Muscle of back (tissue), 11 donors: ENCODE results near the gene COL20A1. TPM values are rescaled to one million over a fixed set of nuclear protein-coding genes. Genes with fewer than 3 reads are reported as not detected.
A peak's percentile ranks its signal among the peaks of the same experiment; 100 is the strongest.

ENCODE experiments used
- DNase-seq, 3 donors: peaks; one replicate each; pipeline versions ENCODE4 v3.0.0 to v3.0.0-alpha.2; 2013
- polyA plus RNA-seq, 10 donors: library from polyadenylated mRNA; unstranded; fragments of 120-200 nt; gene quantifications; one replicate each; pipeline ENCODE4 v1.2.1, GENCODE V29; 2013; ENCODE audit not compliant: insufficient read length in 10 of 10

Gene COL20A1
- polyA plus RNA-seq, 10 donors, result 4.2 to 17.0 (median 8.0) TPM

- no peak for DNase-seq
Observed at GRCh38 chr20:63347081-63347741, 54.2 kb downstream of the COL20A1 start.

DNA sequence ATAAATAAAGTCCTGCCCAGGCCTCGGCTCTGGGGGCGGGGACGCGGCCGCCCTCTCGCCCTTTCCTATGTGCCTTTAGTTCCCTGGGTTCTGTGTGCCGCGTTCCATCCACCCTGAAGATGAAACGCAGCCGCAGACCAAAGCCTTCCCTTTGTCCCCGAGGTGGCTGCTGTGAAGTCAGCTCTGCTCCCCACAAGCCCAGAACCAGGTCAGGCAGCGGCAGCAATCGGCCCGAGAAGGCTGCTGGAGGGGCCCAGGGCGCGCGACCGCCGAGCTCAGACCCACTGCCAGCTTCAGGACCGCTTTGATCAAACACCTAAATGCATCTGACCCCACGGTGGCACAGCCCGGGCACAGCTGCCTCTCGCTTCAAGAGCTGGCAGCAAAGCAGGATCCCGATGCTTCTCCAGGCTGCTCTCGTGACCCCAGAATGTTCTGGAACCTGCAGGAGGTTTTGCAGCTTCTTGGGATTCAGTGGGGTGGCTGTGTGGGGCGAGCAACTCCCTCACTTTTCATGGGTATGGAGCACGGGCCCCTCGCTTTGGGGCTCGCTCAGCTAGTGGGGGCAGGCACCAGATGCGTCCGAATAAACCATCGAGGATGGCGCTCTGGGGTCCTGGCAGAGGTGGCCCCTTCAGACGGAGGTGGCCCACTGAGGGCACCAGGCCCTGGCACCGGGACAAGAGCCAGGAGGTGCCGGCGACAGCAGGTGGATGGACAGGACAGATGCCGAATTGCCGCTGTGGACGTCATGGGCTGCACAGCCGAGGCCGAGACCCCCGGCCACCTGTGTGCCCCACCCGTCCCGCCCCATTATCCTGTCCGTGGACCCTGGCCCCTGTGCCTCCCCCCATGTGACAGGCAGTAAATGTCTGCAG is 55.2 kb downstream of the COL20A1 start:
- no peak for DNase-seq

DNA sequence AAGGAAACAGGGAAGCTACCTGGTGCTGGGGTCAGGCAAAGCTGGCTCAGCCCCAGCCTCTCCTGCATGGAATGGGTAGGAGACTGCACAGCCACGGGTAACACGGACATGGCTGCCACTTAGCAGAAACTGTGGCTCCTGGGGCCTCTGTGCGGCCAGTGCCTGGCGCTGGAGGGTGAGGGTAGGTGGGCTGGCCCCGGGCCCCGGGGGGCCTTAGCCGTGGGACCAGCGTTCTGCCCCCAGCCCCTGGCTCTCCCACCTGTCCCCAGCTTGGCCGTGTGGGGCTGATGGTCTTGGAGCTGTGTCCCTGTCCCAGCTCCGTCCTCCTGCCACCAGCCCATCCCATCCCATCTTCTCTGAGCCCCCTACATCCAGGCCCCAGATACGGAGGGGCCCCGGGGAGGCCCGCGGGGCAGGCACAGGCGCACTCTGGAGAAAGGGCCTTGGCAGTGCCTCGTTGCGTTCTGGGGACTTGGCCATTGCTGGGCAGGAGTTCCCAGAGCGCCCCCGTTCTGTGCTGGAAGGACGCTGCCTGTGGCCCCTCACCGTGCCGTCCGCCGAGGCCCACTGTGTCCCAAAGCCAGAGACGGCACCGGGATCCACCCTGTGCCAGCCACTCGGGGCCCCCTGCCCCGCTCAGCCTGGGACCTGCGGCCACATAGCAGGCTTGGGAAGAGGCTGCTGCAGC is 56.0 kb downstream of the COL20A1 start:
- no peak for DNase-seq

DNA sequence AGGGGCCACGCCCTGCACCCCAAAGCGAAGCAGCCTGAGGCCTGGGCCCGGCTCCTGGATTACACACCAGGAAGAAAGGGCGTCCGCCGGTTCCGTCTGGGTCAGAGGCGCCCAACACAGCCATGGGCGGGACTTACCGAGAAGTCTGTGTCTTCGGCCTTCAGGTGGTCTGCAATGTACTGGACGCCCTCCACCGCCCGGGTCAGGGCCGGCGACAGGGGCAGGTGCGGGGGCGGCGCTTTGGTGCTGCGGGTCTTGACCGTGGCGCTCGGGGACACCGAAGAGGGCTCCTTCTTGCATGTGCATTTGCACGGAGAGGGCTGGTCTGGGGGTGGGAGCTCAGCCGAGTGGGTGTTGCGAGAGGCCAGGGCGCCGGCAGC is 56.5 kb downstream of the COL20A1 start:
- DNase-seq, result no peak

DNA sequence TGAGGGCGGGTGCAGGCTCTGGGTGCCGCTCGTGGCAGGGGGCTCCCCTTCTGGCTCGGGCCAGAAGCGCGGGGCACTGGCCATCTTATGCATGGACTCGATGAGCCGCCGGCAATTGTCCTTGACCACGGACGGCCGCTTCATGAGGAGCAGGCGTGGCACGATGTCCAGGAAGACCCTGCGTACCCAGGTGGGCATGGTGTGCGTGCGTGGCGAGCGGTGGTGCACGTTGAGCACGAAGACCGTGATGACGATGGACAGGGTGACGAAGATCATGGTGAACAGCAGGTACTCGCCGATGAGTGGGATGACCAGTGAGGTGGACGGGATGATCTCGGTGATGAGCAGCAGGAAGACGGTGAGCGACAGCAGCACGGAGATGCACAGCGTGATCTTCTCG is 57.2 kb downstream of the COL20A1 start:
- DNase-seq, result no peak

GRCh38 chr20:63350597-63351325 is 57.8 kb downstream of the COL20A1 start:
- DNase-seq, result no peak

DNA sequence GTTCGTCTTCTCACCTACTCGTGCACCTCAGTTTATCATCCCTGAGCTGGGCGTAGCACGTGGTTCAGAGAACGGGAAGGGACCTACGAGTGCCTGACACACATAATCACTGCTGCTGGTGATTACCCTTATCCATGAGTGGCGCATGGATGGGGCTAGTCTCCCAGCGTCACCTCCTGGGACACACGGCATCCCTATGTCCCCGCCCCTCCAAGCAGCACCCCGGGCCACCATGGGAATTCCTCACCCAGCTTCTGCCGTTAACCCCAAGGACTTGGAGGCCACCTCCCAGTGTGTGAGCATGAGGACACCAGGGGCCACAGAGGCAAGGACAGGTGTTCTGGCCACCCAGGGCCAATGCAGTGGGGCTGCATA is 58.3 kb downstream of the COL20A1 start:
- DNase-seq, result no peak

DNA sequence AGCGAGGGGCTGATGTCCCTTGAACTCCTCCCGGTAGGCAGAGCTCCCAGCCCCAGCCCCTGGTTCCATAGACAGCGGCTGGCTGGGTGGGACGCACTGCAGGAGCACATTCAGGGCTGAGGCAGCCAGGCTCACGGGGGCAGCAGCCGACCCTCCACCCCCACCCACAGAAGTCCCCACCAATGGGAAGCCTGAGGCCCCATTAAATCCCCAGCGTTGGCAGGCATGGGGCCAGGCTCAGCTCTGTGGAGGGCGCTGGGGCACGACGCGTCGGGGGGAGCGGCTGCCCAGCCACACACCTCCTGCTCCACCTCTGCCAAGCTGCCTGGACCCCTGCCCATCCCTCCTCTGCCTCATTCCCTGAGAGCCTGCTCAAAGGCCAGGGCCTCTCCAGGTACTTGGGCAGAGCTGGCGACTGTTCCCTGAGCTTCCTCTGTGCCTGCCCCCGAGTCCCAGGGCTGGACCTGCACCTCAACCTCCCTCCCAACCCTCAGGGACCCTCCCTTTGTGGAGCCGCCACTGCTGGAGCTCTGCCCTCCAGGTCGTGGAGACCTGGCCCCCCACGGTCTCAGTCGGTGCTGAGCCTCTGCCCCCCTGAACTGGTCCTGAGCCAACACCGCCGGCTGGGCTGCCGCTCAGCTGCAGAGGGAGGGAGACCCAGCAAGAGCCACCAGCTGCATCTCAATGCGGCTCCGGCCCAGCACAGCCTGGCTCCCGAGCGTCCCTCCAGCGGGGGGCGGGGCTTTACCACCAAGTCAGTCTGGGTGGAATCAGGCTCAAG is 59.0 kb downstream of the COL20A1 start:
- peak; percentile 35 to 75 (median 38) for DNase-seq

GRCh38 chr20:63352811-63353221 is 59.8 kb downstream of the COL20A1 start:
- DNase-seq, result no peak

DNA sequence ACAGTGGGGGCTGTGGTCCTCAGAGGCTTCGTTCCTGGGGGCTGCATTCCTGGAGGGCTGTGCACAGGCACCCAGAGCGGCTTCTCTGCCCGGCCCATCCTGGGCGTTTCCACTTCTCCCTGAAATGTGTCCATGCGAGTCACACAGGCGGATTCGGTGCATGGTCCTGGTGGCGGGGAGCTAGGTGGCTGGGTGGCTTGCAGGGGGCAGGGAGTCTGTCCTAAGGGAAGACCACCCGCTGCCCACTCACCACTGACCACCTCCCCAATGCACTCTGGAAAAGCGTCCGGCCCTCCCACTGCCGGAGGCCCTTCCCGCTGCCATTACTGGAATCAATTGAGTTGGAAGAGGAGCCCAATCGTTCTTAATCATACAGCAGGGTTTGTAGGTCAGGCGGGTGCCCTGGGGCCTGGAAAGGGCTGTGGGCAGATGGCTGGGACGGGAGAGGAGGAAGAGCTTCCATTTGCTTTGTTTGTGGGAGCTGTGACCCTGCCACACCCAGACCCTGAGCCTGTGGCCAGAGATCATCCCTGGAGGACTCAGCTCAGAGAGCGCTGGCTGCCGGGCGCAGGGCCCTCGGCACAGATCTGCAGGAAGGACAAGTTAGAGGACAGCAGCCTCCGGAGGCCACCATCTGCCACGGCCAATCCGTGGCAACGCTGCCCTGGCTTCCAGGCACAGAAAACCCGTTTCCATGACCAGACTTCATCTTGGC is 61.8 kb downstream of the COL20A1 start:
- DNase-seq, result no peak

DNA sequence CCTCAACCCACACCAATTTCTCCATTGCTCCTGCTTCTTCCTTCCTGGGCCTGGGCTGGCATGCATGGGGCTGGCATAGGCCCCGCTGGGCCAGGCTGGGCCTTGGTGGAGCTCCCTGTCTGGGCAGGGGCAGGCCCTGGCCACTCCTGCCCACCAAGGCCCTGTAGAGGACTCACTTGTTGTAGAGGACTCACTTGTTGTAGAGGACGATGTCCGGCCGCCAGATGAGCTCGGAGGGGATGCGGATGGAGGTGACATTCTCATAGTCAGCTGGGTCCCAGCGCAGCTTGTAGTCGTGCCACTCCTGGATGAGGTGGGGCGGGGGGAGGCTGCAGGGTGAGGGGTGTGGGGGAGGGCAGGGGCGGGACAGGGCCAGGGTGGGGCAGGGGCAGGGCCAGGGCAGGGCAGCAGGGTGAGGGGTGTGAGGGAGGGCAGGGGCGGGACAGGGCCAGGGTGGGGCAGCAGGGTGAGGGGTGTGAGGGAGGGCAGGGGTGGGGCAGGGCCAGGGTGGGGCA is 62.9 kb downstream of the COL20A1 start:
- DNase-seq, result no peak

DNA sequence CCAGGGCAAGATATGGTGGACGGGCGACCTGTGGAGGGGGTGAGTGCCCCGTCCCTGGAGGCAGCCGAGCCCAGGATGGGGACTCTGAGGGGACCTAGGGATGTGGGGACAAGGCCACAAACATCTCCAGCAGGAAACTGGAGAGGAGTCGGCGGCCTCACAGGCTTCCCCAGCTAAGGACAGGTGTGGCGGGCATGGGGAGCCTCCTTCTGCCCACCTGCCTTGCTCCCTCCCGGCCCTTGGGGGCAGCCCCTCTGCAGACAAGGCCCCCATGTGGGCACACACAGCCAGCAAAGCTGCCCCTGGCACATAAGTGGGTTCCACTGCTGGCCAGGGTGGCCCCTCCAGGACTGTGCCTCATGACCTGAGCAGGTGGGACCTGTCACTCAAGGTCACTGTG is 63.5 kb downstream of the COL20A1 start:
- DNase-seq, result no peak

GRCh38 chr20:63356931-63357879 is 64.2 kb downstream of the COL20A1 start:
- DNase-seq, result no peak

GRCh38 chr20:63357921-63358905 is 65.2 kb downstream of the COL20A1 start:
- DNase-seq, result no peak

DNA sequence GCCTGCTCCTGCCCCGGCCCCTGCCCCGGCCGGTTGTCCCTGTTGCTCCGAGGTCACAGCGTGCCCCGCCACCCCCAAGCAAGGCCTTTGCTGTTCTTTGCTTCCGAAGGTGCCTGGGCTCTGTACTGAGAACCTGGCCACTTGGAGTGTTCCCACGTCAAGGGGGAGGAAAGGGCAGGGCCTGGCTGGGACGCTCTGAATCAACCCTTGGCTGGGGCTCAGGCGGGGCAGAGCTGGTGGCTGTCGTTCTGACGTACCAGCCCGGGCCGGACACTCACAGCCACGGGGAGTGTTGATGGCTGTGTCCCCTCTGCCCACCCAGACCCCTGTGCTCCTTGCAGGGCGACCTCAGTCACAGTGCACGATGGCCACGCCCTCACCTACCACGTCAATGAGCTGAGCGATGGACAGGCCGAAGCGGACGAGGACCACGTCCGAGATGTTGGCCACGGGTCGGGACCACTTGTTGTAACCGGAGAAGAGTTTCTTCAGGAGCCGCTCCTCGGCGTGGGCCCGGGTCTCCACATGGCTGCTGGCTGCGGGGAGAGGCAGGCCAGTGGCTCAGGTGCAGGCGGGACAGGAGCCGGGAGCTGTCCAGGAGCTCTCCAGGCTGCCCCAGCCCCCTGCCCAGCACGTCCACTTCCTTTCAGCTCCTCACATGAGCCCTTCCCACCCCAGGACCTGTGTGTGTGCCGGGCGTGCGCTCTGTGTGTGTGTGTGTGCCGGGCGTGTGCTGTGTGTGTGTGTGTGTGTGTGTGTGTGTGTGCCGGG is 66.4 kb downstream of the COL20A1 start:
- no peak for DNase-seq

- no peak for DNase-seq
Observed at GRCh38 chr20:63359937-63360849, 67.2 kb downstream of the COL20A1 start.
